Activated naive CD4-positive, alpha-beta T cell treated with anti-CD3 and anti-CD28 coated beads, Interleukin-2, amount 10 ng/mL, durations not matched to agents 7 days and 5 days (primary cell): ENCODE results near the gene SLC36A2.
A peak's percentile ranks its signal among the peaks of the same experiment; 100 is the strongest.

Experiments
- CTCF ChIA-PET: fragments of 350-600 bp; sonication (Branson Sonifier 250); formaldehyde crosslinking; loops from one replicate; lab custom pipeline; 2021; ENCODE audit warnings: antibody characterized with exemption; lab: Charles Lee
- DNase-seq: peaks from one replicate; pipeline ENCODE4 v3.0.0-alpha.2; 2020
- H3K27ac Mint-ChIP-seq: one replicate; pipeline ENCODE4 v1.8.0; 2021; ENCODE audit warnings: mild to moderate bottlenecking, moderate library complexity, mixed read lengths
- H3K27me3 Mint-ChIP-seq: one replicate; pipeline ENCODE4 v1.8.0; 2021; ENCODE audit warnings: mild to moderate bottlenecking, mixed read lengths
- H3K36me3 Mint-ChIP-seq: one replicate; pipeline ENCODE4 v1.8.0; 2021; ENCODE audit warnings: mixed read lengths
- H3K4me1 Mint-ChIP-seq: one replicate; pipeline ENCODE4 v1.8.0; 2021; ENCODE audit warnings: mixed read lengths
- H3K4me3 Mint-ChIP-seq: one replicate; pipeline ENCODE4 v1.8.0; 2021; ENCODE audit warnings: mild to moderate bottlenecking, moderate library complexity, mixed read lengths
- H3K9me3 Mint-ChIP-seq: one replicate; pipeline ENCODE4 v1.8.0; 2021; ENCODE audit warnings: mixed read lengths

The SLC36A2 gene

DNA sequence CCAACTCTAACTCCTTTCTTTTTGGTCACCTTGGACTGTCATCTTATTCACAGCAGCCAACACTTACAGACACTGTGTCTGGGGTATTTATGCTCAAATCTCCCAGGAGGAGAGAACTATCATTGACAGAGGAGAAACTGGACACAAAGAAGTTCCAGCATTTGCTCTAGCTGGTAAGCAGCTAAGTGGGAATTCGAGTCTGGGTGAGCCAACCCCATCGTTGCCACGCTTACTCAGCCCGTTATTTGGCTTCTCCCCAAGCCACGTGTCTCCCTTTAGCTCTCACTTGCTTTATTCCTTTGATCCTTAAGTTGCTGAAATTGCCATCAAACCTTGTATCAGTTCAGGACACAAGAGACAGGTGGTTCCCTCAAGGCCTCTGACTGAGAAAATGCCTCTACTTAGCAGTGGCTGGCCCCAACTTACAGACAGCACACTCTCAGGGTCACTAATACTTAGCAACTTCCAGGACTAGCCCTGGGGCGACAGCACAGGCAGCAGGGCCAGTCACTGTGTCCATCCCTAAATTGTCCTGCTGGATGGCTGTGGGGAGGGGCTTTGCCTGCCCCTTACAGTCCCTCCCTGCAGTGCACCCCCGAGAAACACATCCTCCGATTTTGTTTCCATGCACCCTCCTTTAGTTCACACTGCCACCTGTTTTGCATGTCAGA, 1.4 kb downstream of the SLC36A2 start:
- Mint-ChIP-seq H3K27ac (no peak overlapping the region), H3K9me3 (no peaks in the 10 kb centered on the region), H3K36me3 (no peaks in the 10 kb centered on the region), H3K4me1 (no peaks in the 10 kb centered on the region), H3K4me3 (no peak overlapping the region), H3K27me3 (peaks cover 56% of the 10 kb centered on the region)
- CTCF ChIA-PET: interaction anchor here (1.2 kb wide), 1 partner anchor 52 kb away, joined by 3 read pairs; no protein-coding TSS in a partner anchor
- no peak for DNase-seq

DNA sequence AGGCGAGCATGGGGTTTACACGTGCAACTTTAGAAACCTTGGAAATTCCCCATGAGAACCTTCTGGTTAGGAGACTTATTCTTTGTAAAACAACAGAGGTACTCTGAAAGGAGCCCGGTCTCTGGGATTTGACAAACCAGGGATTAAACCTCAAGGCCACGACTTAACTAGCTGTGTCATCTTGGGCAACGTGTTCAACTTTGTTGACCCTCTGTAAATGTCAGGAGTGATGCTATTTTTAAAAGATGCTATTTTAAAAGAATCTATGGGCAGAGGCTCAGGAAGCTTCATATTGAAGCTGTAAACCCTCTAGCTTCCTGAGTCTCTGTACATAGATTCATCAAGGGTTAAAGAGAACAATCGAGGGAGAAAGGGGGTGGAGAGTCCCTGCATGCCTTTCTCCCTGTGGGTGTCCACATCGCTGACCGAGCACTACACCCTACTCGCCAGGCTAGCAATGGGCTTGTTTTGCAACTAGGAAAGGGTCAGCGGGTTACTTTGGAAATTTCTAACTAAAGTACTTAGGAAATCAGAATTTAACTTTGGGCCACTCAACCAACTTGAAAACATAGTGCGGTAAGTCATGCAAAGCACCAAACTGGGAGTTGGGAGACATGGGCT, 2.1 kb downstream of the SLC36A2 start:
- CTCF ChIA-PET: no interaction called here
- Mint-ChIP-seq H3K27me3 (peaks cover 56% of the 10 kb centered on the region), H3K36me3 (no peaks in the 10 kb centered on the region), H3K9me3 (no peaks in the 10 kb centered on the region), H3K4me3 (no peak overlapping the region), H3K4me1 (no peaks in the 10 kb centered on the region), H3K27ac (no peak overlapping the region)
- no peak for DNase-seq

DNA sequence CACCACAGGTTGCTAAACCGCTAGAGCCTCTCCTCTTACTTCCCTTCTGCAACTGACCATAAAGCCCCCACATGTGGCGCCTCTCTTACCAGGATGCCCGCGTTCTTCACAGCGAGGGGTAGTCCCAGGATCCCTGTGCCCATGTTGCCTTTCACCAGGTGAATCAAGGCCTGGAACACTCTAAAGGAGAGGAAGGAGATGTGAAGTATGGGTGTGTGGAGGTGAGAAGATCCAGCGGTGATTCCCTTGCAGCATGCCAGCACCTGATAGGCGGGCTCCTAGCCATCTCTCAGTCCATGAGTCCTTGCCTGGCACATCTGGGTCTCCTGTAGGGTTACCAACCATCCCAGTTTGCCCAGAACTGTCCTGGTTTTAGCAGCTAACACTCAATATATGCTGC, 3.3 kb downstream of the SLC36A2 start:
- no peak for DNase-seq
- no peak overlapping the region for H3K27ac Mint-ChIP-seq
- no peak overlapping the region for H3K4me3 Mint-ChIP-seq
- peaks cover under 1% of the 10 kb centered on the region for H3K4me1 Mint-ChIP-seq
- H3K36me3 Mint-ChIP-seq: no peaks in the 10 kb centered on the region
- CTCF ChIA-PET: no interaction called here
- no peaks in the 10 kb centered on the region for H3K9me3 Mint-ChIP-seq
- H3K27me3 Mint-ChIP-seq: peaks cover 58% of the 10 kb centered on the region

DNA sequence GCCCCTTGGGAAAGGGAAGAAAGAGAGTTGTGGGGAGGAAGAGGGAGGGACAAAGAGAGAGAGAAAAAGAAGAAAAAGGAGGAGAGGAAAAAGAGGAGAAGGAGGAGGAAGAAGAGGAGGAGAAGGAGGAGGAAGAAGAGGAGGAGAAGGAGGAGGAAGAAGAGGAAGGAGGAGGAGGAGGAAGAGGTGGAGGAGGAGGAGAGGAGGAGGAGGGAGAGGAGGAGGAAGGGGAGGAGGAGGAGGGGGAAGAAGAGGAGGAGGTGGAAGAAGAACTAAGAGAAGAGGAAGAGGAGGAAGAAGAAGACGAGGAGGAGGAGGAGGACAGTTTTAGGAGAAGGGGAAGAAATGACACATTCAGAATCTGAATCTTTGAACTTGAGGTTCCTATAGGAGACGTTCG, 7.4 kb downstream of the SLC36A2 start:
- H3K36me3 Mint-ChIP-seq: no peaks in the 10 kb centered on the region
- H3K4me3 Mint-ChIP-seq: no peak overlapping the region
- no peak overlapping the region for H3K27ac Mint-ChIP-seq
- peaks cover 43% of the 10 kb centered on the region for H3K27me3 Mint-ChIP-seq
- no peak for DNase-seq
- CTCF ChIA-PET: no interaction called here
- H3K9me3 Mint-ChIP-seq: no peaks in the 10 kb centered on the region
- peaks cover 6% of the 10 kb centered on the region for H3K4me1 Mint-ChIP-seq

DNA sequence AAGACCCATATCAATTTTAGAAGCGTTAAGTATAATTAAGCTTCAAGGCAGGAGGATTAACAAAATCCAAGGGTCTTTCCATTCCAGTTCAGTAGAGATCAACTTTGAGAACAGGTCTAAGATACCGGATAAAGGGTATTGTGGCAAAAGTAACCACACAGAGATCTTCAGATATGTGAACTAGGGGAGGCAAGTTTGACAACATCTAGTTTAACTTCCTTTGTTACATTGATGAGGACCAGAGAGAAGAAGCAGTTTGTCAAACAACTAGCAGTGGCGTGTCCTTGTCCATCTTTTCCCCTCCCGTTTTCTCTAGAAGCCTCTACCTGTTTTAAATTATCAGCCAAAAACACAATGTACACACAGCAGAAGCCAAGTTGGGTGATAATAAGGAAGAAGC, 8.6 kb downstream of the SLC36A2 start:
- H3K27me3 Mint-ChIP-seq: peaks cover 33% of the 10 kb centered on the region
- no peaks in the 10 kb centered on the region for H3K36me3 Mint-ChIP-seq
- H3K4me1 Mint-ChIP-seq: peaks cover 6% of the 10 kb centered on the region
- no peak overlapping the region for H3K27ac Mint-ChIP-seq
- no peak overlapping the region for H3K4me3 Mint-ChIP-seq
- CTCF ChIA-PET: no interaction called here
- DNase-seq: no peak
- H3K9me3 Mint-ChIP-seq: no peaks in the 10 kb centered on the region

DNA sequence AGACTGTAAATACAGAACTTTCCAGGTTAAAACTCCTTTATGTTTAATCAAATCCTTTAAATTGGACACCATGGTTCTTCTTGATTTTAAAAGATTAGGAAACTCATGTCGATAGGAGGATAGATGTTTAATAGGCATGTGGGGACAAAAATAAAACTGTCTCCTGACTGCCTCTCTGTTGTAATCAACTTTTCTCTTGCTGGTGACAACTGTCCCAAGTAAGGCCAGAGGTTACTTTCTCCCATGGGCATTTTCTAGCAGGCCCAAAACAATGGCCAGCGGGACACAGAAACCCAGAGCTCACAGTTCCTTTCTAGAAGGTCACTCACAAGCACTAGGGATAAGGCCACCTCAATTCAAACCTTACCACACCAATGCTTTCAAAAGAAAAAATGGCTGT, 14.5 kb downstream of the SLC36A2 start:
- Mint-ChIP-seq H3K4me1 (no peaks in the 10 kb centered on the region), H3K4me3 (no peak overlapping the region), H3K9me3 (no peaks in the 10 kb centered on the region), H3K27ac (no peak overlapping the region), H3K36me3 (no peaks in the 10 kb centered on the region), H3K27me3 (peaks cover 8% of the 10 kb centered on the region)
- DNase-seq: no peak
- CTCF ChIA-PET: interaction anchor here (1.4 kb wide), 1 partner anchor 17 kb away, joined by 5 read pairs; no protein-coding TSS in a partner anchor

DNA sequence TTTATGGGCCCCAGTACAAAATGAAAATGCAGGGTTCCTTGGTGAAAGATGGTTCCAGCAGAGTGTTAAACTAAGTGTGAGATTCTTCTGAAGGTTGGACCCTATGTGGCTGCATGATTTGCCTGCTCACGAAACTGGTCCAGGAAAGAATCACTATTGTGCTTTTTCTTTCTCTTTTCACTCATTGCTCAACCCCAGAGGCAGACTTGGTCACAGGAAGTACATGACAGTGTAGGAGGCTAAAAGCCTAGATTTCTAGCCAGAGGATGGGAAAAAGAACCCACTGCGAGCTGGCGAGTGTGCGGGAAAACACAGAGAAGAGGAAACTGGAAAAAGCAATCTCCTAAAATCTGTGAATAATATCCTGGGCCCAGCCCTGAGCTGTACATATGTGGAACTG, 18.6 kb downstream of the SLC36A2 start:
- CTCF ChIA-PET: no interaction called here
- H3K9me3 Mint-ChIP-seq: no peaks in the 10 kb centered on the region
- DNase-seq: no peak

DNA sequence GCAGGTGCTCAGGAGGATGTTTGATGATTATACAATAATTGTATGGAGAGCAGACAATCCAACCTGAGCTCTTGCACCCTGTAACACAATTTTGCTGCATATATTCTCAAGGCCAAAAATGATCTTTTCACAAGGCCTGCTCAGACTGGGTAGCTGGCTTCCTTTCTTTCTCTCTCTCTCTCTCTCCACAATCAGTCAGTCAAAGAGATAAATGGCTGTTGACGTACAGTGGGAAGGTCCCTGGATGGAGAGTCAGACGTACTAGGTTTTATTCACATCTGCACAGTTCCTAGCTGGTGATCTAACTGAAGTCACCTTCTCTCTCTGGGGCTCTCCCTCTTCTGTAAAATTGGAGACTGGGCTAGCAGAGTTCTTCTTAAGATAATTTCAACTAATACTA, 19.8 kb downstream of the SLC36A2 start:
- H3K4me1 Mint-ChIP-seq: no peaks in the 10 kb centered on the region
- H3K36me3 Mint-ChIP-seq: no peaks in the 10 kb centered on the region
- CTCF ChIA-PET: interaction anchor here (1.9 kb wide), 1 partner anchor 11 kb away, joined by 5 read pairs; no protein-coding TSS in a partner anchor
- no peak for DNase-seq
- H3K4me3 Mint-ChIP-seq: no peak overlapping the region
- no peaks in the 10 kb centered on the region for H3K9me3 Mint-ChIP-seq
- H3K27me3 Mint-ChIP-seq: peaks cover 13% of the 10 kb centered on the region
- no peak overlapping the region for H3K27ac Mint-ChIP-seq

More for the DNA sequence above, 18.6 kb downstream of the SLC36A2 start:
- H3K27ac Mint-ChIP-seq: no peak overlapping the region
- no peaks in the 10 kb centered on the region for H3K4me1 Mint-ChIP-seq
- H3K27me3 Mint-ChIP-seq: peaks cover 13% of the 10 kb centered on the region
- H3K4me3 Mint-ChIP-seq: no peak overlapping the region
- H3K36me3 Mint-ChIP-seq: no peaks in the 10 kb centered on the region

DNA sequence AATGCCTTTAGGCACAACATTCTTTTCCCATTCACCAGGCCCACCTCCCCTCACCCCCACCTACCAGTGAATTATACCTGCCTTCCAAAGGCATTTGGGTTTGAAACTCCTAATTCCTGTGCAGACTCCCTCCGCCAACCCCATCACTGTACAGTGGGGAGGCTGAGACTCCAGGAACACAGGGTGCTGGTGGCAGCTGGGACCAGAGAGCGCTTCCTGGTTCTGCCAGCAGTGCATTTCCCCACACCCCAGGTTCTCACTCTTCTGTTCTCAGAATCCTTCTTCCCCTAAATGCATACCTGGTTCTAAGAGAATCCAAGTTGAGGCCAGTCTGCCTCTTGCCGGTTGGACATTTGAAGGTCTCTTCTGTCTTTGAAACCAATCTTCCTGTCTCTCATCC, 21.1 kb downstream of the SLC36A2 start:
- Mint-ChIP-seq H3K4me3 (no peak overlapping the region), H3K36me3 (no peaks in the 10 kb centered on the region), H3K9me3 (no peaks in the 10 kb centered on the region), H3K4me1 (no peaks in the 10 kb centered on the region), H3K27me3 (peaks cover 19% of the 10 kb centered on the region), H3K27ac (no peak overlapping the region)
- CTCF ChIA-PET: interaction anchor here (1.9 kb wide), 1 partner anchor 10 kb away, joined by 5 read pairs; no protein-coding TSS in a partner anchor
- no peak for DNase-seq

DNA sequence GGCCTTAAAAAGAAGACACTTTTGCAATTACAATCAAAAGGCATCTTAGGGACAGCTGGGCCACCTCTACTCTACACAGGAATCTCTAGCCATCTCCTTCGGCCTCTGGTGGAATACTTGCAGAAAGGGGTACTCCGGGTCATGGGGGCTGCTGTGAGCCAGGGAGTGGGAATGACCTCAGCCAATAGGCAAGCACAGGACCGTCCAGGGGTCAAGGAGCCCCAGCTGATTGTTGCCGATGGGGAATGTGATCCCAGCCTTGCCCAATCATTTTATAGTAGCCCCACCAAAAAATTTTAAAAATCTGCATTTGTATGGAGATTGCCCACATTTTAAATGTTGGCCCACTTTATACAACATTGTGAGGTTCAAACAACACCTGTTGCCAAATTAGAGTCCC, 26.9 kb downstream of the SLC36A2 start:
- no peaks in the 10 kb centered on the region for H3K4me1 Mint-ChIP-seq
- no peaks in the 10 kb centered on the region for H3K36me3 Mint-ChIP-seq
- CTCF ChIA-PET: no interaction called here
- DNase-seq: no peak
- H3K27ac Mint-ChIP-seq: no peak overlapping the region
- no peaks in the 10 kb centered on the region for H3K9me3 Mint-ChIP-seq
- H3K4me3 Mint-ChIP-seq: no peak overlapping the region
- H3K27me3 Mint-ChIP-seq: peaks cover 20% of the 10 kb centered on the region

DNA sequence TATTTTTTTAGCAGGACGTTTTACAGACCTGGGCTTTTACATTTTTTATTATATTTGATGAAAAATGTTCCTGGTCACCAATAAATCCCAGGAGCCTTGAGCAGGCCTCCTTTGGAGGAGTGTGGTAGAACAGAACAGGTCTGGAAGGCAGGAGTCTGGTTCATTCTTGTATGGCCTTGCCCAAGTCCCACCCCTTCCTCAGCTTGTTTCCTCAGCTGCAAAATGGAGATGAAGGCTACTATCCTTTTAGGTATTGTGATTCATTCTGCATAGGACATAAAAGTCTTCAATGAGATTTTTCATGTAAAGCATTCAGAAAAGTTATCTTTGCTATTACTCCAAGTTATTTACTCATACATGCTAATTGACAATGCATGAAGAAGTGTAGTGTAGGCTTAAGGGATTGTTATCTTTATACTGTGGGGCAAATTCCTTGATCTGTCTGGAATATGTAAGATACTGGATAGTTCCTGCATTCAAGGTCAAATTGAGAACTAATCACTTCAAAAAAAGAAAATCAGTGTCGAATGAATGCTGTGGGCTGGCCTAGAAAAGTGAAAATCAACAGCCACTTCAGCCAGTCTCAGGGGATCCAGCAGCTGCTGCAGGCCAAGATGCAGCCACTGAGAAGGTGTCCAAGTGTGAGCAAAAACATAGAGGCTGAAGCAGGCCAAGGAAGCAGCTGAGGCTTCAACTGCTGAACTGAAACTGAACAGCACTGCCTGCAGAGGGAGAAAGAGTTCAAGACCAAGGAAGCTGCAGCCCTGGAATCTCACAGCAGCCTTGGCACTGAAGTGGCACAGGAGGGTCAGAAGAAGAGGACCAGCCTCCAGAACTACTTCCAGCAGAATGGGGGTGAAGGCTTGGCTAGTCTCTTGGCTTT, 28.3 kb downstream of the SLC36A2 start:
- H3K27me3 Mint-ChIP-seq: peaks cover 21% of the 10 kb centered on the region
- H3K27ac Mint-ChIP-seq: no peak overlapping the region
- no peaks in the 10 kb centered on the region for H3K4me1 Mint-ChIP-seq
- CTCF ChIA-PET: no interaction called here
- no peak for DNase-seq
- H3K4me3 Mint-ChIP-seq: no peak overlapping the region
- no peaks in the 10 kb centered on the region for H3K36me3 Mint-ChIP-seq
- no peaks in the 10 kb centered on the region for H3K9me3 Mint-ChIP-seq

DNA sequence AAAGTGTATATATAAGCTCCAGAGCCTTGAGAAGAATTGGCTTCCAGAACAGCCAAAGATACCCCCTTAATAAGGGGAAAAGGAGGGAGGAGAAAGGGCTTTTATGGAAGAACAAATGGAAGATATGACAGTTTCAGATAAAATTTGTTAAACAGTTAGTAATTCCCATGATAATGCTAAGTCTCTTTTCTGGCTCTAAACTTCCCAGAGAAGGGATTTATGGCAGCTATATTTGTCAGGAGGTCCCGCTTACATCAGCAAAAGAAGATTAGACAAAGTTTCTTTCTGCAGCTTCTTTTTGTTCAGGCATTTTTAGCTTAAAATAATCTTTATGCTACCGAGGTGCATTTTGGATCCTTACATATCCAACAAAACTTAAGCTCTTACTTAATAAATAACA, 29.5 kb downstream of the SLC36A2 start:
- DNase-seq: no peak
- CTCF ChIA-PET: interaction anchor here (0.6 to 1.3 kb wide), 3 partner anchors 44 to 334 kb away, joined by 3 read pairs; no protein-coding TSS in a partner anchor
- H3K36me3 Mint-ChIP-seq: no peaks in the 10 kb centered on the region
- no peaks in the 10 kb centered on the region for H3K4me1 Mint-ChIP-seq
- H3K9me3 Mint-ChIP-seq: no peaks in the 10 kb centered on the region
- peaks cover 25% of the 10 kb centered on the region for H3K27me3 Mint-ChIP-seq
- no peak overlapping the region for H3K4me3 Mint-ChIP-seq
- H3K27ac Mint-ChIP-seq: no peak overlapping the region

DNA sequence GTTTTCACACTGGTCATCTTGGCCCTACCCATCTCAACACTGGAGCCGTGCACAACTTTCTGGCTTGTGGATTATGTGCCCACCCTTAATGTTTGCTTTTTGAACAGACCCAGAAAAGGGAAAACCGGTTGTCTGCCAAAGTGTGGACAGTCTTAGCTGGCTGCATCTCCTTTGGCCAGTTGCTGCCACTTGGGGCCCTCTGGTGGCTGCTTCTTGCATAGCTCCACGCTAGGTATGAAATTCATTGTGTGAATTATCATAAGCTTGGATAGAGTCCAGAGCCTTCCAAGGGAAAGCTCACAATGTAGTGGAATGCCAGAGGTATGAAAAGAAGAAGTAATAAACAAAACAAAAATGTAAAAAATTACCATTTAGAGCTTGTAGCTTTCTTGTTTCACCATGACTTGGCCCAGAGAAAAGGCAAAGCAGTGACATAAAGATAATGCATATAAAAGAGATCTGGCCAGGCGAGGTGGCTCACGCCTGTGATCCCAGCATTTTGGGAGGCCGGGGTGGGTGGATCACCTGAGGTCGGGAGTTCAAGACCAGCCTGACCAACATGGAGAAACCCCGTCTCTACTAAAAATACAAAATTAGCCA, 31.3 kb downstream of the SLC36A2 start:
- Mint-ChIP-seq H3K4me3 (no peak overlapping the region), H3K4me1 (no peaks in the 10 kb centered on the region), H3K27ac (no peak overlapping the region), H3K36me3 (no peaks in the 10 kb centered on the region), H3K27me3 (peaks cover 26% of the 10 kb centered on the region), H3K9me3 (peaks cover 3% of the 10 kb centered on the region)
- CTCF ChIA-PET: interaction anchor here (0.6 to 1.9 kb wide), 18 partner anchors 11 to 401 kb away, joined by 3 to 6 read pairs (median 4); partner anchors contain the start of genes CCDC69 and GM2A
- peak; percentile 69 for DNase-seq

DNA sequence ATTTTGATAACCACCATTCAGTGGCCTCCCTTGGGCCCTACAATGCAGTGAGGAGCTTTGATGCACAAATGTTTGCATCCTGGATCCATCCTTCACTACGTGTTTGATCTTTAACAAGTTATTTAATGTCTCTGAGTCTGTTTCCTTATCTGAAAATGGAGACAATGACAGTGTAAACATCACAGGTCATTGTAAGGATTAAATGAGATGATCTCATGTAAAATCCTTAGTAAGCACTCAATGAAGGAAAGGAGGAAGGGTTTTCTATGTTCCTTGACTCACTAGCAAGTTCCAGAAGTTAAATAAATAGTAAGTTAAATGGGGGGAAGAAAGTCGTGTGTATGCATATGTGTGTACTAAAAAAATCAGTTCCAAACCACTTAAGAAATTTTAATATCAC, 34.0 kb downstream of the SLC36A2 start:
- peaks cover 9% of the 10 kb centered on the region for H3K9me3 Mint-ChIP-seq
- no peak for DNase-seq
- CTCF ChIA-PET: interaction anchor here (0.6 to 0.9 kb wide), 2 partner anchors 24 to 89 kb away, joined by 3 to 4 read pairs; partner anchors contain the start of gene CCDC69
- no peaks in the 10 kb centered on the region for H3K4me1 Mint-ChIP-seq
- no peaks in the 10 kb centered on the region for H3K36me3 Mint-ChIP-seq
- H3K4me3 Mint-ChIP-seq: no peak overlapping the region
- peaks cover 22% of the 10 kb centered on the region for H3K27me3 Mint-ChIP-seq
- H3K27ac Mint-ChIP-seq: no peak overlapping the region
